A673 (cell line): ENCODE measurements around the gene FAIM2. TPM values are rescaled to one million over a fixed set of nuclear protein-coding genes. Genes with fewer than 3 reads are reported as not detected.

Experiments used
- BruUV-seq: library from RNA; stranded (reverse); fragments of 400-500 nt; replicated peaks from 2 replicates; lab custom pipeline; 2021; lab: Mats Ljungman, UMichigan
- CTCF ChIA-PET: fragments of 300-600 bp; sonication (Branson Sonifier 250); formaldehyde crosslinking; loops from one replicate; lab custom pipeline; 2022; ENCODE audit warnings: antibody characterized with exemption; lab: Charles Lee
- POLR2A ChIA-PET: fragments of 300-600 bp; sonication (Branson Sonifier 250); formaldehyde crosslinking; loops from one replicate; lab custom pipeline; 2022; ENCODE audit warnings: antibody characterized with exemption; ENCODE audit not compliant: low non-redundant PET; lab: Charles Lee
- DNase-seq: peaks from one replicate; pipeline ENCODE4 v3.0.0-alpha.2; 2015; ENCODE audit warnings: low spot score
- H3K27ac ChIP-seq: fragments of 200-600 bp; sonication (generic); 2 replicates; pipeline ENCODE4 v1.5.1; 2016; ENCODE audit warnings: mixed run types, low read depth, mild to moderate bottlenecking, mixed read lengths, antibody characterized with exemption, low read length; ENCODE audit not compliant: poor library complexity, severe bottlenecking
- H3K27me3 ChIP-seq: fragments of 200-600 bp; sonication (generic); replicated peaks from 2 replicates; pipeline ENCODE4 v1.6.1; 2017; ENCODE audit warnings: mixed run types, low read depth, mild to moderate bottlenecking, mixed read lengths, antibody characterized with exemption, low read length; ENCODE audit not compliant: insufficient read depth, poor library complexity
- H3K36me3 ChIP-seq: fragments of 200-600 bp; sonication (generic); 2 replicates; pipeline ENCODE4 v1.6.1; 2016; ENCODE audit warnings: mixed run types, mild to moderate bottlenecking, mixed read lengths, antibody characterized with exemption, low read length; ENCODE audit not compliant: insufficient read depth, poor library complexity, severe bottlenecking
- H3K4me1 ChIP-seq: fragments of 200-600 bp; sonication (generic); 2 replicates; pipeline ENCODE4 v1.6.1; 2017; ENCODE audit warnings: mixed run types, mild to moderate bottlenecking, mixed read lengths, antibody characterized with exemption, low read length; ENCODE audit not compliant: insufficient read depth, poor library complexity, severe bottlenecking
- H3K4me3 ChIP-seq: fragments of 200-600 bp; sonication (generic); 2 replicates; pipeline ENCODE4 v1.5.1; 2016; ENCODE audit warnings: low read depth, mixed run types, mild to moderate bottlenecking, mixed read lengths, low read length; ENCODE audit not compliant: poor library complexity, severe bottlenecking
- H3K9me3 ChIP-seq: fragments of 200-600 bp; sonication (generic); 2 replicates; pipeline ENCODE4 v1.6.1; 2016; ENCODE audit warnings: mixed run types, low read depth, mild to moderate bottlenecking, mixed read lengths, antibody characterized with exemption, low read length; ENCODE audit not compliant: poor library complexity, severe bottlenecking
- EZH2 ChIP-seq: fragments of 200-600 bp; sonication (generic); IDR thresholded peaks from 2 replicates; pipeline ENCODE4 v1.6.1; 2017; ENCODE audit warnings: borderline replicate concordance, low read depth, mild to moderate bottlenecking, mixed read lengths, antibody characterized with exemption, low read length; ENCODE audit not compliant: poor library complexity, severe bottlenecking
- intact Hi-C: fragments of 100-400 bp; cut with micrococcal nuclease; formaldehyde crosslinking; loops from one replicate; pipeline ENCODE4 v1.10.0; 2022; ENCODE audit not compliant: unreplicated experiment
- total RNA-seq: library from RNA; stranded (reverse); gene quantifications from 2 replicates; pipeline ENCODE4 v1.2.3, GENCODE V29; 2021
- TF ChIP-seq, protein P1 (sequence below): fragments of 300-800, 200-600 bp; sonication (generic); conservative IDR thresholded peaks from 2 replicates; pipeline ENCODE4 v1.5.1; 2017; ENCODE audit warnings: low read depth, mild to moderate bottlenecking, antibody characterized with exemption, low read length, moderate library complexity, mixed read lengths

The FAIM2 gene
- total RNA-seq, 1 experiment from 2014 or later = not detected

DNA sequence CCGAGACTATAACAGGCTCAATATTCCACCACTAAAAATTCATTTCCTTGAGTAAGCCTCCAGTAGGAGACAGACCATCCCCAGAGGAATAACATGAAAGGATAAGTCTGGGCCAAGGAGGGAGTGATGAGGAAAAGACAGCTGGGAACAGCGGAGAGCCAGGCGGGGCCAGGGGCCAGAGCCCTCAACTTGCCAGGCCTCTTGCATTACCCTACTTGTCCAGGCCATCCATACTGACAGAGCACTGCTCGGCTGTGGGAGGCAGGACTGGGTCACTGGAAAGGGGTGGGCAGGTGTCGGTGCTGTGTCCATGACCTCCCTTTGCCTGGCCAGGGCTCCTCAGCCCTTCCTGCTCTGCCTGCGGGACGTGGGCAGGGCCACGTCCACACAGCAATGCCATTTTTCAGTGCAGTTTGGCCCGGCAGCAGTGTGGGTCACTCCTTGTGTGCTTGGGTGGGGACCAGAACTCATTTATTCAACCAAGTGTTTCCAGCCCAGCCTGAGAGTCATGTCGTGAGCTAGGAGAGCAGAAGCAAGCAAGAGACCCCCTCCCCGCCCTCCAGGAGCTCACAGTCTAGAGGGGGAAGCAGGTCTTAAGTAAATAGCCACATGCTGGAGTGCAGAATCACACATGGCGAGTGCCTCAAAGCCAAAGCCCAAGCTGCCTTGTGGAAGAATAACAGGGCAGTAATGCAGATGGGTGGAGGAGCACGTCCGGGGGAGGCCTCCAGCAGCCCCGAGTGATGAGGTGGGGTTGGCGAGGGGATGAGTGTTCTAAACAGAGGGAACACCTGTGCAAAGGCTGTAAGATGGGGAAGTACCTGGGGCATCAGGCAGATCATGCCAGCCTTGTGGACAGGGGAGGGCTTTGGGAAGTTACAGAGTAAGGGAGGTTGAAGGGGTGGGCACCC is 8.9 kb upstream of the FAIM2 start:
- no TSS peak for BruUV-seq
- H3K4me1 ChIP-seq = no peaks in the 10 kb centered on the region
- no peaks in the 10 kb centered on the region for H3K9me3 ChIP-seq
- ChIA-PET POLR2A (no interaction called here), CTCF (no interaction called here)
- TF ChIP-seq, protein P1, sequence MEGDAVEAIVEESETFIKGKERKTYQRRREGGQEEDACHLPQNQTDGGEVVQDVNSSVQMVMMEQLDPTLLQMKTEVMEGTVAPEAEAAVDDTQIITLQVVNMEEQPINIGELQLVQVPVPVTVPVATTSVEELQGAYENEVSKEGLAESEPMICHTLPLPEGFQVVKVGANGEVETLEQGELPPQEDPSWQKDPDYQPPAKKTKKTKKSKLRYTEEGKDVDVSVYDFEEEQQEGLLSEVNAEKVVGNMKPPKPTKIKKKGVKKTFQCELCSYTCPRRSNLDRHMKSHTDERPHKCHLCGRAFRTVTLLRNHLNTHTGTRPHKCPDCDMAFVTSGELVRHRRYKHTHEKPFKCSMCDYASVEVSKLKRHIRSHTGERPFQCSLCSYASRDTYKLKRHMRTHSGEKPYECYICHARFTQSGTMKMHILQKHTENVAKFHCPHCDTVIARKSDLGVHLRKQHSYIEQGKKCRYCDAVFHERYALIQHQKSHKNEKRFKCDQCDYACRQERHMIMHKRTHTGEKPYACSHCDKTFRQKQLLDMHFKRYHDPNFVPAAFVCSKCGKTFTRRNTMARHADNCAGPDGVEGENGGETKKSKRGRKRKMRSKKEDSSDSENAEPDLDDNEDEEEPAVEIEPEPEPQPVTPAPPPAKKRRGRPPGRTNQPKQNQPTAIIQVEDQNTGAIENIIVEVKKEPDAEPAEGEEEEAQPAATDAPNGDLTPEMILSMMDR = no peak
- TF ChIP-seq EZH2 = no peak
- intact Hi-C loops = no loop called here
- no peaks in the 10 kb centered on the region for H3K36me3 ChIP-seq
- no peak overlapping the region for H3K4me3 ChIP-seq
- H3K27ac ChIP-seq = no peak overlapping the region
- no peaks in the 10 kb centered on the region for H3K27me3 ChIP-seq
- no peak for DNase-seq

DNA sequence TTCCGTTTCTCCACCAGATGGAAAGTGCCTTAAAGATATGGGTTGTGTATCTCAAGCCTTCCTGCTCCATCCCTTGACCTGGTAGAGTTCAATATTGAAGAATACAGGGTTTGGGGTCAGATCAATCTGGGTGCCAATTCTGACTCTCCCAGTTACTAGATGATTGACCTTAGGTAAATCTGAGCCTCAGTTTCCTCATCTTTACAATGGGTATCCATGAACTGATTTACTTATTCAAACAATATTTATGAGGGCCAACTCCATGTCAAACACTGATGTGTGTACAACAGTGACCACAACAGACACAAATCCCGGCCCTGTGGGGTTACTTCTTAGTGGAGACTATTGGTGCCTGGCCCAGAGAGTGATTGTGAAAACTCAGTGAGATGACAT is 7.5 kb upstream of the FAIM2 start:
- intact Hi-C loops = no loop called here
- ChIA-PET POLR2A (no interaction called here), CTCF (no interaction called here)
- DNase-seq = no peak
- no TSS peak for BruUV-seq
- no peak overlapping the region for H3K4me3 ChIP-seq
- TF ChIP-seq EZH2 = no peak
- TF ChIP-seq, protein P1 = no peak
- no peaks in the 10 kb centered on the region for H3K4me1 ChIP-seq
- no peaks in the 10 kb centered on the region for H3K27me3 ChIP-seq
- H3K27ac ChIP-seq = no peak overlapping the region
- H3K36me3 ChIP-seq = no peaks in the 10 kb centered on the region
- H3K9me3 ChIP-seq = no peaks in the 10 kb centered on the region

DNA sequence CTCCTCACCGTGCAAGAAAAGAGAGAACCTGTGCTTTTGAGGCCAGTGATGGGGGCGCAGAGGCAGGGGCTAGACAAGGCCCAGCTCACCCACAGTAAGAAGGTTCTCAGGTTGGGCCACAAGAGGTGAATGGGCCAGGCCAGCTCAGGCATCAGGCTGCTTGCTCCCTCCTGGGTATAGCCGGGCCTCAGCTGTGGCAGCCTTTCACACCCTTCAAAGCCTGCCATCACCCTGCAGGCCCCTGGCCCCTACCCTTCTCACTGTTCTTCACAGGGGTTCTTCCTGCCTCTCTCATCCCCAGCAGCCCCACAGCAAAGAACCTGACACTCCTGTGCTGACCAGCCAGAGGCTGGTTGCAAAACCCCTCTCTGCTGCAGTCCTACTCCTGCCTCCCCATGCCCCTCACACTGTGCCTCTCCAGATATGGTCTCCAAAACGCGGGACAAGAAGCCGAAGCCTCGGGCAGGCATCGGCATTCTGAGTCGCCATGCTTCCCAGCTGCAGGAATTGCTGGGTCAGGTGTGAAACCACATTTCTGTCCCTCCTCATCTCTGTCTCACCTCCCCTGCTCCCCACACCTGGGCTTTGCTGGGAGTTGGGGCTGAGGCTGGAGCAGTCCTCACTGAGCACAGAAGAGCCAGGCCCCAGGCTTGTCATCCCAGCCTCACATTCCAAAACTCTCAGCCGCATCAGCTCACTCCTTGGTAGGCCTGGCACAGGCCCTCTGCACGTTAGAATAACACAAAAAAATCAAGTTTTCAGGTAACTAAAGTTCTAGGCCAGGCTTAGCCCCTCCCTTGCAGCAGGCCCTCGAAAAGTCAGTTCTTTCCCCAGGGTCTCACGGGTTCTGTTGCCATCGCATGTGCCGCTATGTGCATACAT is 6.9 kb upstream of the FAIM2 start:
- intact Hi-C loops = no loop called here

More for the DNA sequence above, 6.9 kb upstream of the FAIM2 start:
- no peaks in the 10 kb centered on the region for H3K36me3 ChIP-seq
- no peak overlapping the region for H3K27ac ChIP-seq
- ChIA-PET POLR2A (no interaction called here), CTCF (interaction anchor here (0.6 kb wide), 1 partner anchor 523 kb away, joined by 4 read pairs; no protein-coding TSS in a partner anchor)
- H3K9me3 ChIP-seq = no peaks in the 10 kb centered on the region
- H3K27me3 ChIP-seq = no peaks in the 10 kb centered on the region
- H3K4me3 ChIP-seq = no peak overlapping the region
- TF ChIP-seq EZH2 = no peak
- TF ChIP-seq, protein P1 = no peak
- H3K4me1 ChIP-seq = no peaks in the 10 kb centered on the region
- DNase-seq = no peak
- no TSS peak for BruUV-seq
